ENCODE results near the gene TSC22D2. TPM values are rescaled to one million over a fixed set of nuclear protein-coding genes. Genes with fewer than 3 reads are reported as not detected.

The TSC22D2 gene
- total RNA-seq, 1 experiment from 2014 or later: 20.0 TPM

GRCh38 chr3:150511122-150511821 is 103.2 kb downstream of the TSC22D2 start (continued):
- TF ChIP-seq, protein P1, sequence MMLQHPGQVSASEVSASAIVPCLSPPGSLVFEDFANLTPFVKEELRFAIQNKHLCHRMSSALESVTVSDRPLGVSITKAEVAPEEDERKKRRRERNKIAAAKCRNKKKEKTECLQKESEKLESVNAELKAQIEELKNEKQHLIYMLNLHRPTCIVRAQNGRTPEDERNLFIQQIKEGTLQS (IDR thresholded peaks at IDR 0.05): no peak
- TF ChIP-seq TCF7L2 (IDR thresholded peaks at IDR 0.05; ENCODE audit: borderline replicate concordance, extremely low read depth, insufficient read depth, insufficient read length) (no peak), EGR1 (IDR thresholded peaks at IDR 0.05; ENCODE audit: low read depth) (no peak), SIN3A (IDR thresholded peaks at IDR 0.05; ENCODE audit: low read depth) (no peak), ZFX (IDR thresholded peaks at IDR 0.05) (no peak), FOSL1 (IDR thresholded peaks at IDR 0.05; ENCODE audit: low read depth) (no peak), SP1 (IDR thresholded peaks at IDR 0.05; ENCODE audit: low read depth) (no peak), YY1 (IDR thresholded peaks at IDR 0.05; ENCODE audit: extremely low read depth, insufficient replicate concordance, low read depth, low read length) (no peak), EZH2 (IDR thresholded peaks at IDR 0.05) (no peak)

DNA sequence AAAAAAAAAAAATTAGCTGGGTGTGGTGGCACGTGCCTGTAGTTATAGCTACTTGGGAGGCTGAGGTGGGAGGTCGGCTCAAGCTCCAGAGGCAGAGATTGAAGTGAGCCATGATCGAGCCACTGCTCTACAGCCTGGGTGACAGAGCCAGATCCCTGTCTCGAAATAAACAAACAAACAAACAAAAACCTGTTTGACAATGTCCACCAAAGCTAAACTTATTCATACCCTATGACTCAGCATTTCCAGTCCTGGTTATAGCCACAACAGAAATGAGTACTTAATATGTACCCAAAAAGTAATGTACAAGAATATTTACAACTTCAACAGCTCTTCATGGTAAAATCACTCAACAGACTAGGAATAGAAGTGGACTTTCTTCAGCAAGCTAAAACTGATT is 107.1 kb downstream of the TSC22D2 start:
- DNase-seq (ENCODE audit: low read depth, low spot score) (peak; percentile 8), ATAC-seq (no peak)
- Histone ChIP-seq H3K27ac (ENCODE audit: low read depth, low read length) (no peak overlapping the region), H3K27me3 (ENCODE audit: insufficient read depth, low read length) (no peaks in the 10 kb centered on the region), H3K9ac (ENCODE audit: low read length) (no peak overlapping the region), H3K79me2 (ENCODE audit: insufficient read depth, low read length) (no peaks in the 10 kb centered on the region), H3K9me2 (ENCODE audit: insufficient read depth) (no peaks in the 10 kb centered on the region), H3K4me1 (ENCODE audit: control insufficient read depth in 1 of 2, insufficient read depth in 2 of 2, low read length in 2 of 2) (peaks cover 0 to 16% of the 10 kb centered on the region in 2 experiments; a peak in 1 of 4 replicates), H3K4me2 (ENCODE audit: low read length) (peak overlapping the region; percentile 11; the same call in 1 of the 2 replicates), H3K9me3 (ENCODE audit: control insufficient read depth in 1 of 2, insufficient read depth in 1 of 2, low read depth in 1 of 2, low read length in 2 of 2) (no peaks in the 10 kb centered on the region), H3K36me3 (ENCODE audit: control insufficient read depth in 1 of 2, insufficient read depth in 2 of 2, low read length in 2 of 2) (no peaks in the 10 kb centered on the region), H2AFZ (ENCODE audit: low read depth, low read length, poor library complexity, severe bottlenecking) (peak overlapping the region; percentile 29), H4K20me1 (ENCODE audit: insufficient read depth) (no peaks in the 10 kb centered on the region), H3K4me3 (replicated peaks in 1 of 2; ENCODE audit: low read depth in 1 of 2, low read length in 2 of 2) (no peak overlapping the region)
- no TSS peak for BruUV-seq (replicated peaks)
- intact Hi-C loops (cut with micrococcal nuclease): no loop called here
- CTCF ChIA-PET: no interaction called here
- POLR2A ChIA-PET: no interaction called here
- TF ChIP-seq CEBPB (IDR thresholded peaks at IDR 0.05; ENCODE audit: low read depth): no peak
- TF ChIP-seq ELF1 (IDR thresholded peaks at IDR 0.05; ENCODE audit: borderline replicate concordance, low read depth): no peak
- no peak for TF ChIP-seq YY1 (IDR thresholded peaks at IDR 0.05; ENCODE audit: extremely low read depth, insufficient replicate concordance, low read depth, low read length)
- TF ChIP-seq, protein P1 (IDR thresholded peaks at IDR 0.05): no peak
- TF ChIP-seq SRF (IDR thresholded peaks at IDR 0.05; ENCODE audit: low read depth): no peak
- no peak for TF ChIP-seq SIN3A (IDR thresholded peaks at IDR 0.05; ENCODE audit: low read depth)
- TF ChIP-seq SP1 (IDR thresholded peaks at IDR 0.05; ENCODE audit: low read depth): peak; percentile 26; the same call in 1 of the 2 replicates
- TF ChIP-seq POLR2A (IDR thresholded peaks at IDR 0.05; ENCODE audit: borderline replicate concordance, extremely low read depth, insufficient read depth, insufficient read length): no peak
- no peak for TF ChIP-seq CBX3 (IDR thresholded peaks at IDR 0.05; ENCODE audit: low read depth)
- no peak for TF ChIP-seq EGR1 (IDR thresholded peaks at IDR 0.05; ENCODE audit: low read depth)
- TF ChIP-seq EZH2 (IDR thresholded peaks at IDR 0.05): no peak
- TF ChIP-seq JUND (IDR thresholded peaks at IDR 0.05): peak; percentile 58
- no peak for TF ChIP-seq ZNF274 (IDR thresholded peaks at IDR 0.05; ENCODE audit: low read depth, low read length)
- no peak for TF ChIP-seq EZH2phosphoT487 (IDR thresholded peaks at IDR 0.05; ENCODE audit: borderline replicate concordance)
- TF ChIP-seq FOSL1 (IDR thresholded peaks at IDR 0.05; ENCODE audit: low read depth): peak; percentile 50
- TF ChIP-seq RAD21 (IDR thresholded peaks at IDR 0.05; ENCODE audit: low read depth): no peak
- TF ChIP-seq, protein P2, sequence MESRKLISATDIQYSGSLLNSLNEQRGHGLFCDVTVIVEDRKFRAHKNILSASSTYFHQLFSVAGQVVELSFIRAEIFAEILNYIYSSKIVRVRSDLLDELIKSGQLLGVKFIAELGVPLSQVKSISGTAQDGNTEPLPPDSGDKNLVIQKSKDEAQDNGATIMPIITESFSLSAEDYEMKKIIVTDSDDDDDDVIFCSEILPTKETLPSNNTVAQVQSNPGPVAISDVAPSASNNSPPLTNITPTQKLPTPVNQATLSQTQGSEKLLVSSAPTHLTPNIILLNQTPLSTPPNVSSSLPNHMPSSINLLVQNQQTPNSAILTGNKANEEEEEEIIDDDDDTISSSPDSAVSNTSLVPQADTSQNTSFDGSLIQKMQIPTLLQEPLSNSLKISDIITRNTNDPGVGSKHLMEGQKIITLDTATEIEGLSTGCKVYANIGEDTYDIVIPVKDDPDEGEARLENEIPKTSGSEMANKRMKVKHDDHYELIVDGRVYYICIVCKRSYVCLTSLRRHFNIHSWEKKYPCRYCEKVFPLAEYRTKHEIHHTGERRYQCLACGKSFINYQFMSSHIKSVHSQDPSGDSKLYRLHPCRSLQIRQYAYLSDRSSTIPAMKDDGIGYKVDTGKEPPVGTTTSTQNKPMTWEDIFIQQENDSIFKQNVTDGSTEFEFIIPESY (IDR thresholded peaks at IDR 0.05; ENCODE audit: extremely low read depth, insufficient replicate concordance, low read length): no peak
- TF ChIP-seq MAX (IDR thresholded peaks at IDR 0.05): no peak
- RAD21 ChIA-PET (ENCODE audit: low non-redundant PET in 1 of 2, low total read pairs in 2 of 2, uncharacterized antibody in 2 of 2, unreplicated experiment in 2 of 2): no interaction called here

Measured in HCT116 (cell line).